Measurements from ENCODE around the gene UBE2E2.

Gene UBE2E2

GRCh38 chr3:23446301-23446700 is 243.2 kb downstream of the UBE2E2 start:
- DNase-seq = no peak

DNA sequence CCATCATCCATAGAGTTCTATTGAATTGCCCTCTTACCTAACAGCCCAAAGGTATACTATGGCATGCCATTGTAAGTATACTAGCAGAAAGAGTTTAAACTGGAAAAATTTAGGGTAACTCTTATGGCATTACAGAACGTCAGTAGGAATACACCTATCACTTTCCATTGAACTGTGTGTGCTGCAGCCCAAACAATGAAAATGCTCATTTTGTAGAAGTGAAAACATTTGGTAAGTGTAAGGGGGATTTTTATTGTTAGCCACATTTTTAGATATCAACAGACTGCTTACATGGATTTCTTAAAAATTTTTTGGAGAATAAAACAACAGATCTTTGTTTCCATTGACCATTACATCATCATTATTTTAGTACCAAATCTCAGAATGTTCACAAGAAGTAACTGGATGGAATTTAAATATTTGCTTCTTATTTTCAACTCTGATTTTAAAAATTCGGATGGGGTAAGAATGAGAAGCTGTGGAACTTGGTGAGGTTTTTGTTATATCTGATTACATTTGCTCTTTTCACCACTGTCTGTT is 245.9 kb downstream of the UBE2E2 start:
- DNase-seq = no peak

DNA sequence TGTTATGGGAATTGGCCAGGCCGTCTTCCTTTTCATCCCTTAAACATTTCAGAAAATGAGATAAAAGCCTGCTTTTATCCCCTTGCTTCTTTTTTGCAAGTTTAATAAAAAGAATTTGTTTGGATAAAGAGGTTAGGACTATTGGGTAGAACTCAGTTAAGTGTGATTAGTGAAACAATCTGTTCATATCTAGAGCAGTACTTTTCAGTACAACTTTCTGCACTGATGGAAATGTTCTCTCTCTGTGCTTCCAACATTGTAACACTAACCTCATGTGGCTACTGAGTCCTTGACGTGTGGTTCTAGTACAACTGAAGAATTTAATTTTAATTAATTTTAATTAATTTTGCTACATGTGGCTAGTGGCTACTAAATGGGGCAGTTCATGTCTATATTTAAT is 246.9 kb downstream of the UBE2E2 start:
- DNase-seq = no peak

- no peak for DNase-seq
Observed at GRCh38 chr3:23450806-23451205, 247.7 kb downstream of the UBE2E2 start.

DNA sequence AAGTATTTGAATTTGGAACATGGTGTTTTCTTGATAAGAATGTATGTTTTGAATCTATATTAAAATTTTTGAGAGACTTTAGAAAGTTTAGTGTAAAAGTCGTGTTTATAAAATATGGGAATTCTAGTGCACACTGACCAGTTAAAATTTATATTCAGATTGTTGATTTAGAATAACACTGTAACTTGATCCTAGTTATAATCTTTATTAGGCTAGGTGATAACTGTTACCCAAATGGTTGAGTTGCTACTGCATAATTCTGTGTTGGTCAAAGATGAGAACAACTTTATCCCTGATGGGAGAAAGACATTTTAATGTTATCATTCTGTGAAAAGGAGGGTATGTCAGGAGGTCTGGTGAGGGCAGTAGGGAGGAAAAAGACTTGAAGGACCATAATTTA is 249.3 kb downstream of the UBE2E2 start:
- no peak for DNase-seq

DNA sequence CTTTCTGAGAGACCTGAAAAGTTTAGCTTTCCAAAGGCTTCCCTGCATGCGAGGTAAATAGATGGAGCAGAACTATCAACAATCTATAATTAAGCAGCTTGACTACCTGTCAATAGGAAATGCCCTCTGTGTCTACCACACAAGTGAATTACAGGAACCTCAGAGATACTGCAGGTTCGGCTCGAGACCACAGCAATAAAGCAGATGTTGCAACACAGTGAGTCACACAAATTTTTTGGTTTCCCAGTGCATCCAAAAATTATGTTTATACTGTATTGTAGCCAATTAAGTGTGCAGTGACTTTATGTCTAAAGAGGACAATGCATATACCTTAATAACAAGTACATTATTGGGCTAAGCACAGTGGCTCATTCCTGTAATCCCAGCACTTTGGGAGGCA is 252.0 kb downstream of the UBE2E2 start:
- no peak for DNase-seq

DNA sequence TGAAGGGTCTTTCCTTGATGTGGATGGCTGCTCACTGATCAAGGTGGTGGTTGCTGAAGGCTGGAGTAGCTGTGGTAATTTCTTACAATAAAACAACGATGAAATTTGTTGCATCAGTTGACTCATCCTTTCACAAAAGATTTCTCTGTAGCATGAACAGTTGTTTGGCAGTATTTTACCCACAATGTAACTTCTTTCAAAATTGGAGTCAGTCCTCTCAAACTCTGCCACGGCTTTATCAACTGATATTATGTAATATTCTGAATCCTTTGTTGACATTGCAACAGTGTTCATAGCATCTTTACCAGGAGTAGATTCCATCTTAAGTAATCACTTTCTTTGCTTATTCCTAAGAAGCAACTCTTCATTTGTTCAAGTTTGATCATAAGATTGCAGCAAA is 252.6 kb downstream of the UBE2E2 start:
- DNase-seq = no peak

DNA sequence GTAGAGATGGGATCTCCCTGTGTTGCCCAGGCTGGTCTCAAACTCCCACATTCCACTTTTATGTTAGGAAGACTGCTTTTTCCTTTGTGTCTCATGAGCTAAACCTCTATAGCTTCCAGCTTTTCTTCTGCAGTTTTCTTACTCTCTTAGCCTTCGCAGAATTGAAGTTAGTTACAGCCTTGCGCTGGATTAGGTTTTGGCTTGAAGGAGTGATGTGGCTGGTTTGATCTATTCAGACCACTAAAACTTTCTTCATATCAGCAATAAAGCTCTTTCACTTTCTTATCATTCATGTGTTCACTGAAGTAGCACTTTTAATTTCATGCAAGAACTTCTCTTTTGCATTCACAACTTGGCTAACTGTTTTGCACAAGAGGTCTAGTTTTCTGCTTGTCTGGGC is 254.6 kb downstream of the UBE2E2 start:
- no peak for DNase-seq

GRCh38 chr3:23459465-23459864 is 256.3 kb downstream of the UBE2E2 start:
- no peak for DNase-seq

- DNase-seq = no peak
Observed at GRCh38 chr3:23459889-23460546, 256.9 kb downstream of the UBE2E2 start.

DNA sequence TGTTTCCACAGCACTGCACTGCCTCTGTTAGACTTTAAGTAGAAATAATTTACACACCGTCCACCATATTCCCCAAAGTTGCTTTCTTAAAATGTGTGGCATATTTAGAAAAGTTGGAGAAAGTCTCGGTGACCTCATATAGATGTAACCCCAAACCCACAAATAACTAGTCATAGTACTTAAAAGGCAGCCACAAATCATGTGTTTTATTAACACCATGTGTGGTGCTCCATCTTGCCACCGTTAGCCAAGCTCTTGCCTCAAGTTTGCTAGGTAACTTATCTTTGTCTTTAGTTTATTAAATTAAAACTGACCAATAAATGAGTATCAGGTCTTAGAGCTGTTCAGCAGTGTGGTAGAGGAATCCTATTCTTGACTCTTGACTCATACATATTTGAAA is 257.9 kb downstream of the UBE2E2 start:
- DNase-seq = no peak

DNA sequence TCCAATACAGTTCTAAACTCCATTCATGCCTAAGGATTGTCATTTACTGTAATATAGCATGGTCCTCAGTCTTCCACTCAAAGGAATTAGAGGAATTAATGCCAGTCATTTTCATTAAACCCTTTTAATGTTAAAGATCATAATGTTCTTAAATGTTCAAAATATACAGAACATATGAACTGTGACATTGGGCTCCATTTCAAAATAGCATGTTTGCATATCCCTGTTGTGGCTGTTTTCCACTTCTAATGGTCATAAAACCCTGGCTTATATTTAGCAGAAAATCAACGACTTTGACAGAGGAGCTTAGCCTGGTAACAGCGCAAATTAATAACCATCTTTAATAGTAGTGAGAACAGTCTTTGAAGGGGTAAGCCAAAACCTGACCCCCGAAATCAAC is 260.7 kb downstream of the UBE2E2 start:
- DNase-seq = no peak

- no peak for DNase-seq
Observed at GRCh38 chr3:23465569-23465968, 262.4 kb downstream of the UBE2E2 start.

DNA sequence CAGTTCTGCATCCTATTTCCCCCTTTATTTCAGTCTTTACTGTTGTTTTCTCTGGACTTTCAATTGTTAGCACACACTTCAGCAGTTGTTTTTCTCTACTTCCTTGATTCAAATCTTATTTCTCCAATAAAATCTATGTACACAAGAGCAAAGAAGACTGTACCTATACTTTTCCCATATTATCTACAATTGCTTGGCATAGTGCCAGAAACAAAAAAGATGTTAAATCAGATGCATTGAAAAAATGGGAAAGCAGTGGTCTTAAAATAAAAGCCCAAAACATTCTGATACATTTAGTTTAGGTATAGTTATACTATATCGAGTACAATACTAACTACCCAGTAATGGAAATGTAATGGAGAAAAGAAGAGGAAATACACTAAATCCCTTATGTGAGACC is 265.1 kb downstream of the UBE2E2 start:
- DNase-seq = no peak

GRCh38 chr3:23474580-23475357 is 271.6 kb downstream of the UBE2E2 start:
- DNase-seq = no peak

- DNase-seq = no peak
Observed at GRCh38 chr3:23475446-23475845, 272.3 kb downstream of the UBE2E2 start.

- no peak for DNase-seq
Observed at GRCh38 chr3:23479026-23479425, 275.9 kb downstream of the UBE2E2 start.

GRCh38 chr3:23479615-23480328 is 276.6 kb downstream of the UBE2E2 start:
- no peak for DNase-seq

GRCh38 chr3:23480329-23480714 is 277.2 kb downstream of the UBE2E2 start:
- DNase-seq = no peak

GRCh38 chr3:23481011-23481615 is 278.0 kb downstream of the UBE2E2 start:
- DNase-seq = no peak

- DNase-seq = no peak
Observed at GRCh38 chr3:23481616-23482278, 278.6 kb downstream of the UBE2E2 start.

- DNase-seq = no peak
Observed at GRCh38 chr3:23484386-23484785, 281.3 kb downstream of the UBE2E2 start.

- DNase-seq = no peak
Observed at GRCh38 chr3:23485922-23486321, 282.8 kb downstream of the UBE2E2 start.

Data from stimulated activated CD4-positive, alpha-beta T cell treated with anti-CD3 and anti-CD28 coated beads, Interleukin-4, amount 100 ng/mL, for 4 hours (primary cell).